Keratinocyte (primary cell): Measurements from ENCODE around the gene PPFIBP2.

Source experiments
- CTCF ChIP-seq, 3 experiments: IDR thresholded peaks in 1 of 3; conservative IDR thresholded peaks in 1 of 3; optimal IDR thresholded peaks in 1 of 3; 2 replicates in 2 of 3; 3 replicates in 1 of 3; pipeline versions ENCODE3 to v1.5.1; 2011; ENCODE audit warnings: low read length in 3 of 3, mild to moderate bottlenecking in 3 of 3, moderate library complexity in 2 of 3, control low read depth in 1 of 3, inconsistent platforms in 1 of 3; ENCODE audit not compliant: insufficient read depth in 2 of 3; ENCODE audit errors: extremely low read depth in 1 of 3
- EZH2 ChIP-seq: IDR thresholded peaks from one replicate; pipeline ENCODE4 v1.6.1; 2012; ENCODE audit warnings: inconsistent platforms, mild to moderate bottlenecking, low read length, moderate library complexity

DNA sequence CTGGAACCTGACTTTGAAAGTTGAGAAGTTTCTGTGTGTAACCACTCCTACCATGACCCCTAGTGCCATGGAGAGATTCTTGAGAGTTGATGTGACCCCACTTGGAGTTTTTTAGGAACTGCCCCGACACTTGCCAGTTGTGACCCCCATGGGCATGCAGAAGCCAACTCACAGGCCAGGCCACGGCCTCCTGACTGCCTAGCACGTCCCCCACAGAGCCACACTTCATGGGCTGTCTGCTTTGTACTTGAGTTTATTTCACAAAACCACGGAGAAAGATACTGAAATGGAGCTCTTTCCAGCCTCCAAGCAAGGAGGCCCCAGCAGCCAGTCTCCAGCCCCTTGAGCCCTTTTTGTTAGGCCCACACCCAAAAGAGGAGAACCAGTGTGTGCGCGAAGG is 151.1 kb downstream of the PPFIBP2 start:
- TF ChIP-seq CTCF (optimal IDR thresholded peaks at IDR 0.05 in 1 of 3, IDR thresholded peaks at IDR 0.05 in 1 of 3, conservative IDR thresholded peaks at IDR 0.05 in 1 of 3; ENCODE audit: extremely low read depth in 1 of 3, insufficient read depth in 2 of 3, low read length in 3 of 3) (no peak), EZH2 (no peak)
